Activated CD4-positive, alpha-beta T cell treated with anti-CD3 and anti-CD28 coated beads, Interleukin-2, amount 10 ng/mL, durations not matched to agents 24 days and 14 days (primary cell): Measurements from ENCODE around the gene CEP250. TPM values are rescaled to one million over a fixed set of nuclear protein-coding genes. Genes with fewer than 3 reads are reported as not detected.
"Not testable (repeated sequence)": the region's sequence is repeated elsewhere in the genome, so short reads cannot be mapped to it uniquely, and the experiment has no call there.

ENCODE experiments used
- DNase-seq: peaks from one replicate; pipeline ENCODE4 v3.0.0; 2022
- H3K27ac Mint-ChIP-seq: one replicate; pipeline ENCODE4 v1.8.0; 2022; ENCODE audit warnings: mild to moderate bottlenecking, mixed read lengths
- H3K27me3 Mint-ChIP-seq: one replicate; pipeline ENCODE4 v1.8.0; 2022; ENCODE audit warnings: mixed read lengths
- H3K36me3 Mint-ChIP-seq: one replicate; pipeline ENCODE4 v1.8.0; 2022; ENCODE audit warnings: low read depth, mild to moderate bottlenecking, mixed read lengths
- H3K4me1 Mint-ChIP-seq: one replicate; pipeline ENCODE4 v1.8.0; 2021; ENCODE audit warnings: mixed read lengths
- H3K4me3 Mint-ChIP-seq: one replicate; pipeline ENCODE4 v1.8.0; 2022; ENCODE audit warnings: mild to moderate bottlenecking, moderate library complexity, mixed read lengths
- H3K9me3 Mint-ChIP-seq: one replicate; pipeline ENCODE4 v1.8.0; 2021; ENCODE audit warnings: mixed read lengths
- intact Hi-C: fragments of 100-400 bp; cut with micrococcal nuclease; formaldehyde crosslinking; loops from one replicate; pipeline ENCODE4 v1.15.1; 2023
- total RNA-seq: library from RNA; stranded (reverse); gene quantifications from 2 replicates; pipeline ENCODE4 v1.2.3, GENCODE V29; 2022

Gene CEP250
- total RNA-seq, 1 donor from 2014 or later, result 46.8 TPM

DNA sequence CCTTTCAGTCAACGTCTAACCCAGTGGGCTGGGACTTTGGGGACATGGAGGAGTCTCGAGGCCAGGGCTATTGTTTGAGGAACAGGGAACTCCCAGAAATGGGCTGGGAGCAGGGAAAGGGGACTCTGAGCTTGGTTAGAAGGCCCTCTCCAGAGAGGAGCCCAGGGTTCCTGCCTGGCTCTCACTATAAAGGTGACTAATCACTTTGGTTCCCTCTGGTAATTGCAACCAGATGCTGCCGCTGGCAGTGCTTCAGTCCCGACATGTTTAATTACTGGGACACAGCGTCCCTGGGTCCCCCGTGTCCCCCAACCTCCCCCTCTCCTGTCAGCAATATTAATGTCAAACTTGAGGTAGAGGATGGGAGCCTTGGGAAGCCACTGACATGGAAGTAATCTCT lies 12.4 kb upstream of the CEP250 start:
- no peak overlapping the region for H3K27ac Mint-ChIP-seq
- intact Hi-C loops, result no loop called here
- H3K9me3 Mint-ChIP-seq, result no peaks in the 10 kb centered on the region
- no peaks in the 10 kb centered on the region for H3K36me3 Mint-ChIP-seq
- no peak for DNase-seq
- H3K4me1 Mint-ChIP-seq, result peaks cover 8% of the 10 kb centered on the region
- no peak overlapping the region for H3K4me3 Mint-ChIP-seq
- peaks cover 13% of the 10 kb centered on the region for H3K27me3 Mint-ChIP-seq

DNA sequence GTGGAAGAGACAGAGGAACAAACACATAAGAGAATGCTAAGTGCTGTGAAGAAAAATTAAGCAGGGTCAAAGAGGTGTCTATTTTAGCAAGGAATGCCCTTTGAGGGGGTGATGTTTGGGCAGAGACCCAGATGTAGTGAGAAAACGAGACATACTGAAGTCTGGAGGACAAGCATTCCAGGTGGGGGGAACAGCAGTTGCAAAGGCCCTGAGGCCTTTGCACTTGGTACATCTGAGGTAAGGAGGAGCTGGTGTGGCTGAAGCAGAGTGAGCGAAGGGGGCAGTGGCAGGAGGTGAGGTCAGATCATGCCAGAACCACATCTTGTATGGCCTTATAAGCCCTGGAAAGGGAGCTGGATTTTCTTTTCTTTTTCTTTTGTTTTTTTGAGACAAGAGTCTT lies 11.2 kb upstream of the CEP250 start:
- H3K9me3 Mint-ChIP-seq, result no peaks in the 10 kb centered on the region
- peaks cover 4% of the 10 kb centered on the region for H3K4me1 Mint-ChIP-seq
- no peak overlapping the region for H3K4me3 Mint-ChIP-seq
- intact Hi-C loops, result no loop called here
- H3K27me3 Mint-ChIP-seq, result peaks cover 13% of the 10 kb centered on the region
- H3K36me3 Mint-ChIP-seq, result no peaks in the 10 kb centered on the region
- no peak overlapping the region for H3K27ac Mint-ChIP-seq
- DNase-seq, result no peak

DNA sequence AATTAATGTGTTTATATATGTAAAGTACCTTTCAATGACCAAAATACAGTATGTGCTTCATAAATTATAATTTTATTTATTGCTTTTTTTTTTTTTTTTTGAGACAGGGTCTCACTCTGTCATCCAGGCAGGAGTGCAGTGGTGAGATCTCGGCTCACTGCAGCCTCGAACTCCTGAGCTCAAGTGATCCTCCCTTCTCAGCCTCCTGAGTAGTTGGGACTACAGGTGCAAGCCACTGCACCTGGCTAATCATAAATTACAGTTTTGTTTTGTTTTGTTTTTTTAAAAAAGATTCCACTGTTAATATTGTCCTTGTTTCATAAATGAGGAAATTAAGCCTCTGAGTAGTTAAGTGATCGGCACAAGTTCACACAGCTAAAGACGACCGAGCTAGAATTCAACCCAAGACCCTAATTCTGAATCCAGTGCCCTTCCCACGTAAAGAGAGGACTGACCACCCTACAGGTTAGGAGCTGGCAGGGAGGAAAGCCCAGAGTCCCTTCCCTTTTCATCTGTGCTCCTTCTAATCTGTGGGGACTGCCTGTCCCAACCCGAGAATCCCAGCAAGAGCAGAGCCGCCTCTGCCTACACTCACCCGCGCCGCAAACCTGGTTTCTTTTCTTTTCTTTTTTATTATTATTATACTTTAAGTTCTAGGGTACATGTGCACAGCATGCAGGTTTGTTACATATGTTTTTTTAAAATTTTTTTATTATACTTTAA lies 8.9 kb upstream of the CEP250 start:
- Mint-ChIP-seq H3K9me3 (no peaks in the 10 kb centered on the region), H3K4me1 (peaks cover 4% of the 10 kb centered on the region), H3K4me3 (peak overlapping the region; percentile 92), H3K27me3 (peaks cover 3% of the 10 kb centered on the region), H3K27ac (no peak overlapping the region), H3K36me3 (no peaks in the 10 kb centered on the region)
- intact Hi-C loops, result loop anchor here (1.0 kb wide), 1 partner anchor 142 kb away; no protein-coding TSS in a partner anchor
- no peak for DNase-seq

DNA sequence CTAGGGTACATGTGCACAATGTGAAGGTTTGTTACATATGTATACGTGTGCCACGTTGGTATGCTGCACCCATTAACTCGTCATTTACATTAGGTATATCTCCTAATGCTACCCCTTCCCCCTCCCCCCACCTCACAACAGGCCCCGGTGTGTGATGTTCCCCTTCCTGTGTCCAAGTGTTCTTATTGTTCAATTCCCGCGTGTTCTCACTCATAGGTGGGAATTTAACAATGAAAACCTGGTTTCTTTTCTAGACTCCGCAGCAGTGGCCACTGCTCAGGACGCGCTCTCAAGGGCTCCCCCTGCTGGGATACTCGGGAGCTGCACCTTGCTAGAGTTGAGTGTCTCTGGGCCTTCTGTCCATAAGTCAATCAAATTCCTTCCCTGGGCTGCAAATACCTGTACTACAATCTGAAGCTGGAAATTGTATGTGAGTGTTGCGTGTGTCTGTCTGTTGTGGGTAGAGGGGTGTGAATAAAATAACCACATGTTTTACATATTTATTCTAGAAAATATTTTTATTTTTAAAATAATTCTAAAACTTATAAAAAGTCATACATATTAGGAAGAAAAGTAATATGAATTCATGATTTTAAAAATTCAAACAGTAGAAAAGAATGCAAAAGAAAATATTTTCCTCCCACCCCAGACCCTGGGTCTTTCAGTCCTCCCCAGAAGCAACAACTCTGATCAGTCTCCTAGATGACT lies 8.2 kb upstream of the CEP250 start:
- Mint-ChIP-seq H3K27ac (peak overlapping the region; percentile 79), H3K36me3 (no peaks in the 10 kb centered on the region), H3K4me1 (peaks cover 4% of the 10 kb centered on the region), H3K4me3 (peak overlapping the region; percentile 92), H3K9me3 (no peaks in the 10 kb centered on the region), H3K27me3 (peaks cover 3% of the 10 kb centered on the region)
- DNase-seq, result peak; percentile 98
- intact Hi-C loops, result loop anchor here (1.0 kb wide), 1 partner anchor 143 kb away; no protein-coding TSS in a partner anchor

DNA sequence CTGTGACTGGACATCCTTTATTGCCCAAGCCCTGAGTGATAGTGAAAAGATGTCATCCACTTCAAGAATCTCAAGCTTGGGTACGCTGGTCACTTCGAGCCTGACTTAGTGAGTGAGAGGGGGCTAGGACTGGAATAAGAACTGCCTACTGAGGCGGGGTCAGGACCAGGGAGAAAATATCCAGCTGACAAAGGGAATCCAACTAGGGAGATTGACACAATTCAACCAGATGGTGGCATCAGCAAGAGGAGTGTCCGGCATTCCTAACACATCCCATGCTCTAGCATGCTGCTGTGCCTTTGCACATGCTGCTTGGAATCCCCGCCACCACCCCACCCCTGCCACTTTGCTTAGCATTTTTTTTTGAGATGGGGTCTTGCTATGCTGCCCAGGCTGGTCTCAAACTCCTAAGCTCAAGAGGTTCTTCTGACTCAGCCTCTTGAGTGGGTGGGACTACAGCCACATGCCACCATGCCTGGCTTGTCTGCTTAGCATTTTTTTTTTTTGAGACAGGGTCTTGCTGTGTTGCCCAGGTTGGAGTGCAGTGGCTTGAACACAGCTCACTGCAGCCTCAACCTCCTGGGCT lies 6.5 kb upstream of the CEP250 start:
- no peaks in the 10 kb centered on the region for H3K9me3 Mint-ChIP-seq
- peaks cover 3% of the 10 kb centered on the region for H3K27me3 Mint-ChIP-seq
- peaks cover 7% of the 10 kb centered on the region for H3K4me1 Mint-ChIP-seq
- no peaks in the 10 kb centered on the region for H3K36me3 Mint-ChIP-seq
- no peak overlapping the region for H3K4me3 Mint-ChIP-seq
- no peak overlapping the region for H3K27ac Mint-ChIP-seq
- no peak for DNase-seq
- intact Hi-C loops, result no loop called here

DNA sequence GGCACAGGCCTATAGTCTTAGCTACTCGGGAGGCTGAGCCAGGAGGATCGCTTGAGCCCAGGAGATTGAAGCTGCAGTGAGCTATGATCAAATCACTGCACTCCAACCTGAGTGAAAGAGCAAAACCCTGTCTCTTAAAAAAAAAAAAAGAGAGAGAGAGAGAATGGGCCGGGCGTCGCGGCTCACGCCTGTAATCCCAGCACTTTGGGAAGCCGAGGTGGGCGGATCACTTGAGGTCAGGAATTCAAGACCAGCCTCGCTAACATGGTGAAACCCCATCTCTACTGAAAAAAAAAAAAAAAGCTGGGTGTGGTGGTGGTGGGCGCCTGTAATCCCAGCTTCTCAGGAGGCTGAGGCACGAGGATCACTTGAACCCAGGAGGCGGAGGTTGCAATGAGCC lies 5.5 kb upstream of the CEP250 start:
- H3K27me3 Mint-ChIP-seq, H3K36me3 Mint-ChIP-seq, H3K9me3 Mint-ChIP-seq, H3K27ac Mint-ChIP-seq, H3K4me3 Mint-ChIP-seq, DNase-seq: not testable (repeated sequence)
- peaks cover 11% of the 10 kb centered on the region for H3K4me1 Mint-ChIP-seq
- intact Hi-C loops, result loop anchor here (5.0 kb wide), 1 partner anchor 38 kb away; the partner anchor contains the start of gene UQCC1

DNA sequence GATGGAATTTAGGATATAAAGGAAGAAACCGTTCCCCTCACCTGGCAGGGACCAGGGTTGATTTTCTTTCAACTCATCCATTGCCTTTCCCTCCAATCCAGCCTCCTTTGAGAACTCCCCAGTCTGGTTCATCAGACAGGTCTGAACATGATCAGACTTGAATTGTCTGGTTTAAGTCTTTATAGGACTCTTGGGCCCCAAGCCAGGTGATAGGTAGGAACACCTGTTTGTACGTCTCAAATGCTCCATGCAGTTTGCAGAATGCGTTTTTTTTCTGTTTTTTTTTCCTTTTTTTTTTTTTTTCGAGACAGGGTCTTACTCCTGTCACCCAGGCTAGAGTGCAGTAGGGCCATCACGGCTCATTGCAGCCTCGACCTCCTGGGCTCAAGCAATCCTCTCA lies 4.1 kb upstream of the CEP250 start:
- intact Hi-C loops, result loop anchor here (5.0 kb wide), 1 partner anchor 39 kb away; the partner anchor contains the start of gene UQCC1
- DNase-seq, result no peak
- Mint-ChIP-seq H3K27ac (no peak overlapping the region), H3K4me1 (peaks cover 17% of the 10 kb centered on the region), H3K36me3 (peaks cover 2% of the 10 kb centered on the region), H3K27me3 (no peaks in the 10 kb centered on the region), H3K4me3 (no peak overlapping the region), H3K9me3 (no peaks in the 10 kb centered on the region)

DNA sequence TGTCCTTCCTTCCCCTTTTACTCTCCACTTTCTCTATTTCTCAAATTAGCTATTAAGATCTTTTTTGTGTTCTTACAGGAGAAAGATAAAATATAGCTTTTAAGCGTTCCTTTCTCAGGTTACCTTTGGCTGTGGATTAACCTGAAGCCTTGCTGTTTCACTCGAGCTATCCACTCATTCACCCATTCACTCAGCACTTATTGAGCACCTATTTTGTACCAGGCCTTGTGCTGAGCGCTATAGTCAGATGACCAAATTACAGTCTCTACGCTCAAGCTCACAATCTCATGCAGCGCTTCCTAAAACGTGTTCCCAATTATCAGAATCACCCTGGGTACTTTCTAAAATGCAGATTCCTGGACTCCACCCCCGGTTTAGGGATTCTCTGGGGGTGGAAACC lies 1.8 kb upstream of the CEP250 start:
- no peak for DNase-seq
- Mint-ChIP-seq H3K27me3 (no peaks in the 10 kb centered on the region), H3K36me3 (peaks cover 10% of the 10 kb centered on the region), H3K4me3 (peak overlapping the region; percentile 92), H3K9me3 (no peaks in the 10 kb centered on the region), H3K4me1 (peaks cover 29% of the 10 kb centered on the region), H3K27ac (no peak overlapping the region)
- intact Hi-C loops, result loop anchor here (2.0 to 5.0 kb wide), 3 partner anchors 41 to 501 kb away; partner anchors contain the start of genes SCAND1 and UQCC1

DNA sequence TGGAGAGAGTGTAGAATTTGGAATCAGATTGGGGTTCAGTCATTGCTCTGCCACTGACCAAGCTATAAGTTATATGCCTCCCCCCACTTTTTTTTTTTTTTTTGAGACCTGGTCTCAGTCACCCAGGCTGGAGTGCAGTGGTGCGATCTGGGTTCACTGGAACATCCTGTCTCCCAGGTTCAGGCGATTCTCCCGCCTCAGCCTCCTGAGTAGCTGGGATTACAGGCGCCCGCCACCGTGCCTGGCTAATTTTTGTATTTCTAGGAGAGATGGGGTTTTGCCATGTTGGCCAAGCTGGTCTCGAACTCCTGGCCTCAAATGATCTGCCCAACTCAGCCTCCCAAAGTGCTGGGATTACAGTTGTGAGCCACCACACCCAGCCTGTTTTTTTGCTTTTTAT lies 1.3 kb downstream of the CEP250 start:
- peaks cover 29% of the 10 kb centered on the region for H3K4me1 Mint-ChIP-seq
- not testable (repeated sequence) for H3K9me3 Mint-ChIP-seq
- intact Hi-C loops, result loop anchor here (5.0 kb wide), 2 partner anchors 36 to 86 kb away; partner anchors contain the start of gene ERGIC3

DNA sequence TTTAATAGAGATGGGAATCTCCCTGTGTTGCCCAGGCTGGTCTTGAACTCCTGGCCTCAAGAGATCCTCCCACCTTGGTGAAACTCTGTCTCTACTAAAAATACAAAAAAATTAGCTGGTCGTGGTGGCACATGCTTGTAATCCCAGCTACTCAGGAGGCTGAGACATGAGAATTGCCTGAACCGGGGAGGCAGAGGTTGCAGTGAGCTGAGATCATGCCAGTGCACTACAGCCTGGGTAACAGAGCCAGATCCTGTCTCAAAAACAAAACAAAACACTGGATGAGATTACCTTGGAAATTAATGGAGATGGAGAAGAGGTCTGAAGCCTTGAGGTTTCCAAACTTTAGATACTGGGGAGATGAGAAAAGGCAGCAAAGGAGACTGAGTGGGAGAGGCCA lies 2.1 kb downstream of the CEP250 start:
- DNase-seq, H3K9me3 Mint-ChIP-seq, H3K27me3 Mint-ChIP-seq, H3K4me3 Mint-ChIP-seq, H3K27ac Mint-ChIP-seq: not testable (repeated sequence)
- peaks cover 29% of the 10 kb centered on the region for H3K4me1 Mint-ChIP-seq
- intact Hi-C loops, result loop anchor here (5.0 kb wide), 2 partner anchors 35 to 85 kb away; partner anchors contain the start of gene ERGIC3
- peaks cover 15% of the 10 kb centered on the region for H3K36me3 Mint-ChIP-seq

More for the DNA sequence above, 1.3 kb downstream of the CEP250 start:
- not testable (repeated sequence) for H3K27ac Mint-ChIP-seq, H3K27me3 Mint-ChIP-seq, DNase-seq
- Mint-ChIP-seq H3K36me3 (peaks cover 12% of the 10 kb centered on the region), H3K4me3 (peak overlapping the region; percentile 92)

DNA sequence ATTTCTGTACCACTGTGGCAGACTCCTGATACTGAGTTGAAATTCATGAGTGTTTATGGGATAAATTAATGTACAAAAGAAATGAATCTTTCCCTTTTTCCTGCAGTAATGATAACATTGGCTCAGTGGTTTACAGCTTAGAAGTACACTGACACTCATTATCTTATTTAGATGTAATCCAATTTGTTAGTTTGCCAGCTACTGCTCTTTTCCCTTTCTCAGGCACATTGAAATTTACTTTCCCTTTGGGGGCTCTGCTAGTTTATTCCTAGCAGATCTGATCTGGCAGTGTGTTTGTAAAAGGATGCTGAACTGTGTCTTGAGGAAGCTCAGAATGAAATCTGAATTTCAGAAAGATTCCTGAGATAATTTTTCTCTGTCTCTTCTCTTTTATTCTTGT lies 3.0 kb downstream of the CEP250 start:
- no peak for DNase-seq
- Mint-ChIP-seq H3K4me1 (peaks cover 29% of the 10 kb centered on the region), H3K36me3 (peaks cover 15% of the 10 kb centered on the region), H3K4me3 (no peak overlapping the region), H3K9me3 (no peaks in the 10 kb centered on the region), H3K27ac (no peak overlapping the region), H3K27me3 (no peaks in the 10 kb centered on the region)
- intact Hi-C loops, result loop anchor here (5.0 kb wide), 2 partner anchors 34 to 84 kb away; partner anchors contain the start of gene ERGIC3

DNA sequence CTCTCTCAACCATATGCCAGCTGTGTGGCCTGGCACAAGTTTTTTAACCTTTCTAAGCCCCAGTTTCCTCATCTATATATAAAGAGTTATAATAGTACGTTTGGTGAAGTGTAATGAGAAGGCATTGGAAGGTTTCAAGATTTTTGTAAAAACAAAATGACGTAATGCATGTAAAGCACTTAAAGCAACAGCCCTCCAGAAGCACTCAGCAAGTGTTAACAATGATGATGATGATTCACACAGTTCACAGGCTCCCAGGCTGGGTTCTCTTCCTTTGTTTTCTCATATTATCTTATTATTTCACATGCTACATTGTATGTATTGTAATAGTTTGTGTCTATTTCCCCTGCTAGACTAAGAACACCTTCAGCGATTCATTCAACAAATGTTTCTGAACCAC lies 6.2 kb downstream of the CEP250 start:
- H3K27me3 Mint-ChIP-seq, result no peaks in the 10 kb centered on the region
- intact Hi-C loops, result loop anchor here (5.0 to 10.0 kb wide), 3 partner anchors 61 to 423 kb away; partner anchors contain the start of genes NFS1 and ROMO1
- no peaks in the 10 kb centered on the region for H3K9me3 Mint-ChIP-seq
- no peak for DNase-seq
- no peak overlapping the region for H3K4me3 Mint-ChIP-seq
- peaks cover 16% of the 10 kb centered on the region for H3K36me3 Mint-ChIP-seq
- no peak overlapping the region for H3K27ac Mint-ChIP-seq
- peaks cover 12% of the 10 kb centered on the region for H3K4me1 Mint-ChIP-seq

DNA sequence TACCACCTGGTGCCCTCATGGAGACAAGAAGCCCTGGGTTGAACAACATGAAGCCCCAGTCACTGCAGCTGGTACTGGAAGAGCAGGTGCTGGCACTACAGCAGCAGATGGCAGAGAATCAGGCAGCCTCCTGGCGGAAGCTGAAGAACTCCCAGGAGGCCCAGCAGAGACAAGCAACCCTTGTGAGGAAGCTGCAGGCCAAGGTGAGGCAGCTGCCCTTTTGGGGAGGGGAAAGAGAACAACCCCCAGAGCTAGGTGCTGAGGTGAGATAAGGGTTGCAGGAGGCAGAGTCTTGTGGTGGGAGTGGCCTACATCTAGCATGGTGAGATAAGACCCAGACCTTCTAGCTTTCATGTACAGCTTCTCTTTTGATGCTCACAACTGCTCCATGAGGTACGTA lies 7.0 kb downstream of the CEP250 start:
- no peak overlapping the region for H3K27ac Mint-ChIP-seq
- H3K4me1 Mint-ChIP-seq, result peaks cover 7% of the 10 kb centered on the region
- no peaks in the 10 kb centered on the region for H3K9me3 Mint-ChIP-seq
- intact Hi-C loops, result loop anchor here (5.0 to 10.0 kb wide), 3 partner anchors 60 to 422 kb away; partner anchors contain the start of genes NFS1 and ROMO1
- H3K4me3 Mint-ChIP-seq, result no peak overlapping the region
- no peak for DNase-seq
- no peaks in the 10 kb centered on the region for H3K27me3 Mint-ChIP-seq
- H3K36me3 Mint-ChIP-seq, result peaks cover 18% of the 10 kb centered on the region
